Measurements from ENCODE around the gene HAND1.

The HAND1 gene

GRCh38 chr5:154477382-154478223 lies 424 bp downstream of the HAND1 start:
- no peak for DNase-seq

- no peak for DNase-seq
Measured at GRCh38 chr5:154476354-154477205, 1.4 kb downstream of the HAND1 start.

GRCh38 chr5:154475591-154476353 lies 2.3 kb downstream of the HAND1 start:
- no peak for DNase-seq

GRCh38 chr5:154474396-154475334 lies 3.4 kb downstream of the HAND1 start:
- no peak for DNase-seq

GRCh38 chr5:154473581-154474283 lies 4.3 kb downstream of the HAND1 start:
- no peak for DNase-seq

GRCh38 chr5:154472871-154473580 lies 5.0 kb downstream of the HAND1 start:
- no peak for DNase-seq

- DNase-seq, result no peak
Measured at GRCh38 chr5:154470947-154471870, 6.8 kb downstream of the HAND1 start.

- no peak for DNase-seq
Measured at GRCh38 chr5:154470137-154470536, 7.9 kb downstream of the HAND1 start.

GRCh38 chr5:154467655-154468354 lies 10.2 kb downstream of the HAND1 start:
- DNase-seq, result no peak

- DNase-seq, result no peak
Measured at GRCh38 chr5:154466671-154467070, 11.4 kb downstream of the HAND1 start.

GRCh38 chr5:154466147-154466546 lies 11.9 kb downstream of the HAND1 start:
- no peak for DNase-seq

GRCh38 chr5:154465169-154465568 lies 12.9 kb downstream of the HAND1 start:
- DNase-seq, result no peak

GRCh38 chr5:154464438-154464837 lies 13.6 kb downstream of the HAND1 start:
- no peak for DNase-seq

GRCh38 chr5:154461531-154461930 lies 16.5 kb downstream of the HAND1 start:
- DNase-seq, result no peak

- no peak for DNase-seq
Measured at GRCh38 chr5:154460172-154460571, 17.9 kb downstream of the HAND1 start.

GRCh38 chr5:154459015-154459414 lies 19.0 kb downstream of the HAND1 start:
- DNase-seq, result no peak

GRCh38 chr5:154456540-154456939 lies 21.5 kb downstream of the HAND1 start:
- no peak for DNase-seq

GRCh38 chr5:154455585-154455984 lies 22.4 kb downstream of the HAND1 start:
- no peak for DNase-seq

- DNase-seq, result no peak
Measured at GRCh38 chr5:154451957-154452356, 26.1 kb downstream of the HAND1 start.

Data from DMS79 (cell line).